Measurements from ENCODE around the gene ABCA1. TPM values are rescaled to one million over a fixed set of nuclear protein-coding genes. Genes with fewer than 3 reads are reported as not detected.
A peak's percentile ranks its signal among the peaks of the same experiment; 100 is the strongest.

ABCA1 gene
- total RNA-seq, 1 experiment from 2014 or later: 3.6 TPM

- DNase-seq: peak; percentile 54
Measured at GRCh38 chr9:104808035-104808614, 119.8 kb downstream of the ABCA1 start.

GRCh38 chr9:104805441-104805840 is 122.5 kb downstream of the ABCA1 start:
- H3K36me3 ChIP-seq (replicated peaks; ENCODE audit: control insufficient read depth, insufficient read depth, low read length): no peaks in the 10 kb centered on the region

More at GRCh38 chr9:104808035-104808614, 119.8 kb downstream of the ABCA1 start:
- H3K4me3 ChIP-seq (ENCODE audit: insufficient read depth, low read depth, low read length): no peak overlapping the region
- no peaks in the 10 kb centered on the region for H3K27me3 ChIP-seq (ENCODE audit: control insufficient read depth, insufficient read depth, low read length)
- no peaks in the 10 kb centered on the region for H3K36me3 ChIP-seq (replicated peaks; ENCODE audit: control insufficient read depth, insufficient read depth, low read length)

DNA sequence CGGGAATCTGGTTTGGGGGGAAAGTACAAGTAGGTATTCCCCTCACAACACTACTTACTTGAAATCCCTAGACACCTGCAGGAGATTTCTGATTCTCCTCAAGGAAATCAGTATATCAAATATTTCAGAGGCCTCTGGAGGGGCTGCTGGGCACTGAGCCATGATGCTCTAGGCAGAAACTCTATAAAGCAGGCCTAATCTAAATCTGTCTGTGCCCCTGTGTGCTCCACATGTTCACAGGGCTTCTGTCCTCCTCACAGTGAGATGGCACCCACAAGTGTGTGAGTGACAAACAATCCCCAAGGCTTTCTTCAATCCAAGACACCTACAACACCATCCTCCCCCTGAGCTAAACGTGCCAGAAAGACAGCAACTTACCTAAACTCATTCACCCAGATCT is 125.0 kb downstream of the ABCA1 start:
- H3K27me3 ChIP-seq (ENCODE audit: control insufficient read depth, insufficient read depth, low read length): no peaks in the 10 kb centered on the region
- no peak for DNase-seq
- no peak overlapping the region for H3K4me3 ChIP-seq (ENCODE audit: insufficient read depth, low read depth, low read length)
- no peaks in the 10 kb centered on the region for H3K36me3 ChIP-seq (replicated peaks; ENCODE audit: control insufficient read depth, insufficient read depth, low read length)

More at GRCh38 chr9:104805441-104805840, 122.5 kb downstream of the ABCA1 start:
- Histone ChIP-seq H3K27me3 (ENCODE audit: control insufficient read depth, insufficient read depth, low read length) (no peaks in the 10 kb centered on the region), H3K4me3 (ENCODE audit: insufficient read depth, low read depth, low read length) (no peak overlapping the region)
- no peak for DNase-seq

GRCh38 chr9:104802110-104802509 is 125.8 kb downstream of the ABCA1 start:
- no peaks in the 10 kb centered on the region for H3K36me3 ChIP-seq (replicated peaks; ENCODE audit: control insufficient read depth, insufficient read depth, low read length)
- DNase-seq: no peak
- no peaks in the 10 kb centered on the region for H3K27me3 ChIP-seq (ENCODE audit: control insufficient read depth, insufficient read depth, low read length)
- no peak overlapping the region for H3K4me3 ChIP-seq (ENCODE audit: insufficient read depth, low read depth, low read length)

DNA sequence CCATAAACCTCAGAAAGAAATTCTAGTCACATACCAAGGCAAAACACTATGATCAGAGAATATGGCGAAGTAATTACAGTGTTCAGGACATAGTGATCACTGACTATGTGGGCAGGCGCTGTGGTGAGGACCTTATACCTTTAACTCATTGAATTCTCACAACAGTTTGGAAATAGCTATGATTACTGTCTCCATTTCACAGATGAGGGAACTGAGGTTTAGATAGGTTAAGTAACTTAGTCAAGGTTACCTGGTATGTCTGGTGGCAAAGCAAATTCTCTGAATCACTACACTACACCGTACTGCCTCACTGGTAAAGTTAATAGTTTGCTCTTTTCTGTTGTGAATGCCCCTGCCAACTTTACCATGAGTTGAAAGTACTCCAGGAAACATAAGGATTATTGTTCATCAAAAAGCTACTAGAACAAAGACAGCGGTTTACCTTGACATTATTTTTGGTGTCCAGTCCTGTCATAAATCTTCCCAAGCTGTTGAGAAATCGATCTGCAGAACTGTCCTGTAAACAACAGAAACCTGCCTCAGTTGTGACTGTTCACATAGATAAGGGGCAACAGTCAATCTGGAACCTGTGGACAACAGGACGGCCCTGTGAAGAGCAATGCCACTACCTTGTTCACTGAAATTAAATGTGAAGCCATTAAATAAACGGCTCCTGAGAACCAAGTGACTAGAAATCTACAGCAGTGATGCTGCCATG is 127.7 kb downstream of the ABCA1 start:
- H3K4me3 ChIP-seq (ENCODE audit: insufficient read depth, low read depth, low read length): no peak overlapping the region
- no peaks in the 10 kb centered on the region for H3K36me3 ChIP-seq (replicated peaks; ENCODE audit: control insufficient read depth, insufficient read depth, low read length)
- DNase-seq: no peak
- H3K27me3 ChIP-seq (ENCODE audit: control insufficient read depth, insufficient read depth, low read length): no peaks in the 10 kb centered on the region

- H3K27me3 ChIP-seq (ENCODE audit: control insufficient read depth, insufficient read depth, low read length): no peaks in the 10 kb centered on the region
- no peaks in the 10 kb centered on the region for H3K36me3 ChIP-seq (replicated peaks; ENCODE audit: control insufficient read depth, insufficient read depth, low read length)
- no peak overlapping the region for H3K4me3 ChIP-seq (ENCODE audit: insufficient read depth, low read depth, low read length)
- no peak for DNase-seq
Measured at GRCh38 chr9:104798209-104798995, 129.6 kb downstream of the ABCA1 start.

GRCh38 chr9:104795857-104796256 is 132.1 kb downstream of the ABCA1 start:
- Histone ChIP-seq H3K36me3 (replicated peaks; ENCODE audit: control insufficient read depth, insufficient read depth, low read length) (no peaks in the 10 kb centered on the region), H3K4me3 (ENCODE audit: insufficient read depth, low read depth, low read length) (no peak overlapping the region), H3K27me3 (ENCODE audit: control insufficient read depth, insufficient read depth, low read length) (no peaks in the 10 kb centered on the region)
- DNase-seq: no peak

DNA sequence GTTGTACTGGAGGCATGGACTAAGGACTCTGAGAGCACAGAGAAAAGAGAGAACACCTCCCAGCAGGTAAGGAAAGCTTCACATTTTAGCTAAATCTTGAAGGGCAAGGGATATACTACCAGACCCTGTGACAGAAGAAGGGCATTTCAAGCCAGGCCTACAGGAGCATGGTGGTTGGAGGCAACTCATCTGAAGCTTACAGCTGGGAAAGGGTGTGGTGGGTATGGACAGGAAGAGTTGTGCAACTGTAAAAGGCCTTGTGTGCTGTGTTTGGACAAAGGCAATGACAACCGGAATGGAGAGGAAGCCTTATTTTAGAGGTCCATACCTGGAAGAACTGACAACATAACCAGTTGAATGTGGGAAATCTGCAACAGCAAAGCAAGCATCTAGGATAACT is 132.9 kb downstream of the ABCA1 start:
- Histone ChIP-seq H3K36me3 (replicated peaks; ENCODE audit: control insufficient read depth, insufficient read depth, low read length) (no peaks in the 10 kb centered on the region), H3K27me3 (ENCODE audit: control insufficient read depth, insufficient read depth, low read length) (no peaks in the 10 kb centered on the region), H3K4me3 (ENCODE audit: insufficient read depth, low read depth, low read length) (no peak overlapping the region)
- DNase-seq: no peak

GRCh38 chr9:104794070-104794469 is 133.9 kb downstream of the ABCA1 start:
- Histone ChIP-seq H3K4me3 (ENCODE audit: insufficient read depth, low read depth, low read length) (no peak overlapping the region), H3K27me3 (ENCODE audit: control insufficient read depth, insufficient read depth, low read length) (no peaks in the 10 kb centered on the region), H3K36me3 (replicated peaks; ENCODE audit: control insufficient read depth, insufficient read depth, low read length) (no peaks in the 10 kb centered on the region)
- no peak for DNase-seq

GRCh38 chr9:104788251-104788650 is 139.7 kb downstream of the ABCA1 start:
- H3K4me3 ChIP-seq (ENCODE audit: insufficient read depth, low read depth, low read length): no peak overlapping the region
- DNase-seq: no peak
- no peaks in the 10 kb centered on the region for H3K27me3 ChIP-seq (ENCODE audit: control insufficient read depth, insufficient read depth, low read length)
- no peaks in the 10 kb centered on the region for H3K36me3 ChIP-seq (replicated peaks; ENCODE audit: control insufficient read depth, insufficient read depth, low read length)

GRCh38 chr9:104787306-104788015 is 140.5 kb downstream of the ABCA1 start:
- H3K36me3 ChIP-seq (replicated peaks; ENCODE audit: control insufficient read depth, insufficient read depth, low read length): no peaks in the 10 kb centered on the region
- DNase-seq: no peak
- H3K27me3 ChIP-seq (ENCODE audit: control insufficient read depth, insufficient read depth, low read length): no peaks in the 10 kb centered on the region
- no peak overlapping the region for H3K4me3 ChIP-seq (ENCODE audit: insufficient read depth, low read depth, low read length)

DNA sequence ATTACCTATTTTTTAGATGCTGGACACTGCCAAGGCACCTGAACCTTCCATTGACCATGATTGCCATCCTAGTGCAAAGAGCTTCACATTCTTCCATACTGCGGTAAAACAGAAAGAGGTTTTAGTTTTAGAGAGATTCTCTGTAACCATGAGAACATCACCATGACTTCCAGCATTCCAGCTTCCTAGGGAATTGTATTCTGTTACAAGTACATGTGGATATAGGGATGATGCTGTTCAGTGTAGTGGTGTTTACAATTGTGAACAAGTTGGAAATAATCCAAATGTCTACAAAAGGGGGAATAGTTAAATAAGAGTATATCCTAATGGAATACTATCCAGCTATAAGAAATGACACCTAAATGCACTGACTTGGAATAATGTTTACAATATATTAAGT is 141.7 kb downstream of the ABCA1 start:
- DNase-seq: no peak
- H3K27me3 ChIP-seq (ENCODE audit: control insufficient read depth, insufficient read depth, low read length): no peaks in the 10 kb centered on the region
- no peaks in the 10 kb centered on the region for H3K36me3 ChIP-seq (replicated peaks; ENCODE audit: control insufficient read depth, insufficient read depth, low read length)
- H3K4me3 ChIP-seq (ENCODE audit: insufficient read depth, low read depth, low read length): no peak overlapping the region

- H3K36me3 ChIP-seq (replicated peaks; ENCODE audit: control insufficient read depth, insufficient read depth, low read length): no peaks in the 10 kb centered on the region
- no peak for DNase-seq
- H3K4me3 ChIP-seq (ENCODE audit: insufficient read depth, low read depth, low read length): no peak overlapping the region
- no peaks in the 10 kb centered on the region for H3K27me3 ChIP-seq (ENCODE audit: control insufficient read depth, insufficient read depth, low read length)
Measured at GRCh38 chr9:104784098-104784497, 143.9 kb downstream of the ABCA1 start.

- Histone ChIP-seq H3K27me3 (ENCODE audit: control insufficient read depth, insufficient read depth, low read length) (no peaks in the 10 kb centered on the region), H3K4me3 (ENCODE audit: insufficient read depth, low read depth, low read length) (no peak overlapping the region), H3K36me3 (replicated peaks; ENCODE audit: control insufficient read depth, insufficient read depth, low read length) (no peaks in the 10 kb centered on the region)
- DNase-seq: no peak
Measured at GRCh38 chr9:104783588-104783987, 144.4 kb downstream of the ABCA1 start.

All from H7 (cell line).